Measurements from ENCODE around the gene SFMBT2.
"Not testable (repeated sequence)": the region's sequence is repeated elsewhere in the genome, so short reads cannot be mapped to it uniquely, and the experiment has no call there.

Gene SFMBT2

GRCh38 chr10:7400068-7400715, 10.6 kb downstream of the SFMBT2 start:
- no peak for DNase-seq

GRCh38 chr10:7399533-7399932, 11.3 kb downstream of the SFMBT2 start:
- DNase-seq: no peak

GRCh38 chr10:7397049-7398035, 13.5 kb downstream of the SFMBT2 start:
- DNase-seq: peak; percentile 20

DNA sequence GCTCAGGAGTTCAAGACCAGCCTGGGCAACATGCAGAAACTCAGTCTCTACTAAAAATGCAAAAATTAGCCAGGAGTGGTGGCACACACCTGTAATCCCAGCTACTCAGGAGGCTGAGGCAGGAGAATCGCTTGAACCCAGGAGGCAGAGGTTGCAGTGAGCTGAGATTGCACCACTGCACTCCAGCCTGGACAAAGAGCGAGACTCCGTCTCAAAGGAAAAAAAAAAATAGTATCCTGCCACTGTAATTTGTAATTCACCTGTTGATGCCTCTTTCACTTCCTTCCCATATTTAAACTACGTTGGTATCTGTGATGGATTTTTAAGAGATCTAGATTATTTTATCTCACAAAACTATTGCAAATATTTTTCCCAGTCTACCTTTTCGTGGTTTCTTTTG, 18.5 kb downstream of the SFMBT2 start:
- DNase-seq: not testable (repeated sequence)

- no peak for DNase-seq
Observed at GRCh38 chr10:7391748-7392147, 19.1 kb downstream of the SFMBT2 start.

GRCh38 chr10:7390689-7391110, 20.1 kb downstream of the SFMBT2 start:
- not testable (repeated sequence) for DNase-seq

DNA sequence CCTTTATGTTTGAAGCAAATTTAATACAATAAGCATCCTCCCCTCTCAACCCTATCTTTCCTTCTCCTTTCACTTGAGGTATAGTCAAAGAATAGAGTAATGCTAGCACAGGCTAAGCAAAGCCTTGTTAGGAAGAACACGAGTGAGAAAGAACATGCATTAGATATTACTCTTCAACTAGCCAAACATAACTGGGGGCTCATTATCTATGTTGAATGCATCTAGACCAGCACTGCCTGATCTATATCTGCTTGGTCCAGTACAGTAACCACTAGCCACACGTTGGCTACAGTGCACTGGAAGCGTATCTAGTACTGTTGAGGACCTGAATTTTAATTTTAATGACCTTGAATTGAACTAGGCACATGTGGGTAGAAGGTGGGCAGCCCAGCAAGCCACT, 21.0 kb downstream of the SFMBT2 start:
- DNase-seq: no peak

DNA sequence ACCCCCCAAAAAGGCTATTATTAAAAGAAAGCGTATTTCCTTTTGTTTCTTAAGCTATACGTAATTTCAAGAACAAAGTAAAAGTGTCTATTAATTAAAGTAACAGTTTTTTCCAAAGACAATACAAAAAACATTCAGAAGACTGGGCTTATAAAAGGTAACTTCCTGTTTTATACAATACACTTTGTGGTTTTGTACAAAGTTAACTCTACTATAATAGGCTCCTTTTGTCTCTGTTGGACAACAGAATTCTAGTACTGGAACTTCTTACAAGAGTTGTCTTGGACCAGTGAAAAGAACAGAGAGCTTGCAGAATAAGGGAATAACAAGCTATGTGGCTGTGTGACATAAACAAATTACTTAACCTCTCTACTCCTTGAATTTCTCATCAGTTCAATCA, 21.5 kb downstream of the SFMBT2 start:
- no peak for DNase-seq

GRCh38 chr10:7388602-7389001, 22.2 kb downstream of the SFMBT2 start:
- no peak for DNase-seq

DNA sequence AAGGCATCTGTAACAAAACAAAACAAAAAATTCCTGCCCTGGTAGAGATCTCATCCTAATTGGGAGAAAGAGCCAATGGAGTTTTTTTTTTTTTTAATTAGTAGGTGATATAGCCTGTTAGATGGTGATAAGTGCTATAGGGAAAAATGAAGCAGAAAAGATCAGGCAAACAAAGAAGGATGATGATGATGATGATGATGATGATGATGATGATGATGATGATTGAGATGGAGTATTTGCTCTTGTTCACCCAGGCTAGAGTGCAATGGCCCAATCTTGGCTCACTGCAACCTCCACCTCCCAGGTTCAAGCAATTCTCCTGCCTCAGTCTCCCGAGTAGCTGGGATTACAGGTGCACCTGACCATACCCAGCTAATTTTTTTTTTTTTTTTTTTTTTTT, 22.7 kb downstream of the SFMBT2 start:
- DNase-seq: not testable (repeated sequence)

- no peak for DNase-seq
Observed at GRCh38 chr10:7385114-7385513, 25.7 kb downstream of the SFMBT2 start.

- no peak for DNase-seq
Observed at GRCh38 chr10:7383442-7383841, 27.4 kb downstream of the SFMBT2 start.

DNA sequence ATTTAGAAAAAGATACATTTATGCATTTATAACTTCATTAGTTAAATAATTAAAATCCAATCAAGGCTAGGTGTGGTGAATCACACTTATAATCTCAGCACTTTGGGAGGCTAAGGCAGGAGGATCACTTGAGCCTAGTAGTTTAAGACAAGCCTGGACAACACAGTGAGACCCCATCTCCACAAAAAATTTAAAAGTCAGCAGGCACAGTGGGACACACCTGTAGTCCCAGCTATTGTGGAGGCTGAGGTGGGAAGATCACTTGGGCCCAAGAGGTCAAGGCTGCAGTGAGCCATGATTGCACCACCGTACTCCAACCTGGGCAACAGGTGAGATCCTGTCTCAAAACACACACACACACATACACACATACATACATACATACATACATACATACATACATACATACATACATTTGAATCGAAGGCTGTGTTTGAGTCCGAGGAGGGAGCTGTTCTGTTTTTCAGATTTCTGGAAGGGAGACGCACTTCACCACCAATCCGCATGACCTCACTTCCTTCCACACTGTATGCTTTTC, 30.1 kb downstream of the SFMBT2 start:
- no peak for DNase-seq

DNA sequence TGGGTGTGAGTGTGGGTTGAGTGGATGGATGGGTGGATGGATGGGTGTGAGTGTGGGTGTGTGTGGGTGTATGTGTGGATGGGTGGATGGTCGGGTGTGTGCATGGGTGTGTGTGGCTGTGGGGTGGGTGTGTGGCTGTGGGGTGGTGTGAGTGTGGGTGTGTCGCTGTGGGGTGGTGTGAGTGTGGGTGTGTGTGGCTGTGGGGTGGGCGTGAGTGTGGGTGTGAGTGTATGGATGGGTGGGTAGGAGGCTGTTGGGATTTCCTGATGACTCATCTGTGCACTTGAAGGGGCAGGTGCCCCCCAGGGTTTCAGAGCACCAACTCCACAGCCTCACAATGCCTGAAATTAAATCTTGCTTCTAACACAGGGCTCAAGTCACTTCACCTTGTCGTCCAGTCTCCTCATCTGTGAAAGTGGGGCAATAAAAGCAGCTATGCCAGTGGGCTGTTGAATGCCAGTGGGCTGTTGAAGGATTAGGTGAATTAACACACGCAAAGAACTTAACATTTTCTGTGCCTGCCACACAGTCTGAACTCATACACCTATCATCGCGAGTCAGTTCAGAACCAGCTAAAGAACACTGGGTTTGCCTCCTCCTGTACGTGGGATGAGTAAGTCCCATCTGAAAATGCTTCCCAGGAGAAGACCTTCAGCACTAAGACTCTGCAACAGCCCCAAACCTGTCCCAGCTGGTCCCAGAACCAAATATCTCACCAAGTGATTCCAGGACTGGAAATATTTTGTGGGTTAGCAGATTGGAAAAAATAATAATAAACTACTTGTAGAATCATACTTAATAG, 32.0 kb downstream of the SFMBT2 start:
- no peak for DNase-seq

GRCh38 chr10:7377614-7378248, 33.1 kb downstream of the SFMBT2 start:
- DNase-seq: no peak

GRCh38 chr10:7374795-7375194, 36.0 kb downstream of the SFMBT2 start:
- DNase-seq: no peak

DNA sequence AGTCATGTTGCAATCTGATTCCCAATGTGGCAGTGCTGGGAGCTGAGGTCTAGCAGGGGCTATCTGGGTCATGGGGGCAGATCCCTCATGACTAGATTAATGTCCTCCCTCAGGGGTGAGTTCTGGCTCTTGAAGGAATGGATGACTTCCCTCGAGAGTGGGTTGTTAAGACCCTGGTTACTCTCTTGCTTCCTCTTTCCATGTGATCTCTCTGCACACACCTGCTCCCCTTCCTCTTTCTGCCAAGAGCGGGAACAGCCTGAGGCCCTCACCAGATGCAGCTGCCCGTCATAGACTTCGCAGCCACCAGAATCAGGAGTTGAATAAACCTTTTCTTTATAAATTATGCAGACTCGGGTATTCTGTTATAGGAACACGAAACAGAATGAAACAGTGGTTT, 37.8 kb downstream of the SFMBT2 start:
- no peak for DNase-seq

GRCh38 chr10:7372504-7372903, 38.3 kb downstream of the SFMBT2 start:
- no peak for DNase-seq

DNA sequence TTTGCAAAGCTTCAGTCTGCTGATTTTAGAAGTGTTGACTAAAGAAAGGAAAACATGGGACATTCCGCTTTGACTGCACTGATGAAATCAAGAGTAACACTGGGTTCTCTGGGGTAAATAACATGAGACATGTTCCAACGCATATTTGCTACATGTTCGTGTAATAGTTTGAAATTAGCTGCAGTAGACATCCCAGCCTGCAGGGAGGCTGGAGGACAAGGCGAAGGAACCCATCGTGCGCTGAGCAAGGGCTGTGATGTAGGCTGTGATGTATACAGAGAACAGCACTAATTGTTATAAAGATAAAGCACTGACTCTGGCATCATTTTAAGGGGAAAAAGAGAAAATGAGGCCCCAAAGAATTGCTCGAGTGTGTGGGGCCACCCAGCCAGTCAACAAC, 40.3 kb downstream of the SFMBT2 start:
- DNase-seq: no peak

DNA sequence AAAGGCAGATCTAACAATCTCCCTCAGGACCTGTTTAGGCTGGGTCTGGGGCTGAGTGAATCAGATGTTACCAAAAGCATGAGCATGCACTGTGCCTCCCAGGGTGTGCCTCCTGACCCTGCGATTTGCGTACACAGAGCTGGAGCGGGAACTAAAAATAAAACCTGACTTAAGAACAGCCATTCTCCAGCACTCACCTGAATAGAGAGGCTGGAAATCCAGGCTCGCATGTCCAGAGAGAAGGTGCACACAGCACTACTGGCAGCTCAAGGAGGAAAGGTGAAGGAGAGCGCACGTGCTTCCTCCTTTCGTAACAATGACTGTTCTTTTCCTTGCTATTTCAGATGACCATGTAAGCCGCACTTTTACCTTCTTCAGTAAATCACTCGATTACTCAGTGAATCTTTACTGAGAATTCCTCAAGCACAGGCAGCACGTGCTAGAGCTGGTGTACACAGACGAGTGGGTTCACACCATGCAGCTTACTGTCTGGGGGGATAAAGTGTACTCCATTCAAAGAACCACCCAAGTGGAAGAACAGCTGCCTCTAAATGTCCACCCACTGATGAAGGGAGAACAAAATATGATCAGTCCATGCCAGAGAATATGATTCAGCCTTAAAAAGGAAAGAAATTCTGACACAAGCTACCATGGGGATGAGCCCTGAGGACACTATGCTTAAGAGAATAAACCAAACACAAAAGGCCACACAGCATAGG, 45.6 kb downstream of the SFMBT2 start:
- DNase-seq: no peak

DNA sequence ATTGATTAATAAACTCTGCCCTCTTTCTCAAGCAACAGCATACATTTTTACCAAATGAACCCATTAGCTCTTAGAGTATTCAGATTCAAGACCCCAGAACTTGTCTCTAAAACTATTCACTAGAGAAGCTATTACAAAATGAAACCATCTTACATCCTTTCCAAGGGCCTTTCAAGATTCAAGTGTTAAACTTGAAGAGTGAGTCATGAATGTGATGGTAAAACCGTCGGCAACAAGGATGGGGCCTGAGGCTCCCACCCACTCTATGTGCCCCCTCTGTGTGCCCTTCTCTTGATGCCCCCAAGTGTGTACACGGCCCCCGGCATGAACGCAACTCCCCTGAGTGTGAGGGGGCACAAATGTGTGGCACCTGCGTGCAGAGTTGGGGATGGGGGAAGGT, 46.4 kb downstream of the SFMBT2 start:
- no peak for DNase-seq

- DNase-seq: no peak
Observed at GRCh38 chr10:7363700-7364099, 47.1 kb downstream of the SFMBT2 start.

Measured in stimulated activated CD4-positive, alpha-beta T cell treated with anti-CD3 and anti-CD28 coated beads, Interleukin-4, amount 100 ng/mL, for 1 hour (primary cell).